NB4 (cell line): ENCODE data around the gene RRP8.
A peak's percentile ranks its signal among the peaks of the same experiment; 100 is the strongest.

ENCODE experiments used
- MAX ChIP-seq: IDR thresholded peaks from 2 replicates; pipeline ENCODE4 v1.6.1; 2011; ENCODE audit warnings: low read depth, low read length
- MYC ChIP-seq: IDR thresholded peaks from 2 replicates; pipeline ENCODE4 v1.6.1; 2011; ENCODE audit warnings: low read depth, low read length
- POLR2A ChIP-seq: IDR thresholded peaks from 2 replicates; pipeline ENCODE4 v1.6.1; 2011; ENCODE audit warnings: mild to moderate bottlenecking; ENCODE audit not compliant: insufficient read length; ENCODE audit errors: extremely low read depth
- TF ChIP-seq, protein P1 (sequence below): IDR thresholded peaks from one replicate; pipeline ENCODE4 v1.5.1; 2012; ENCODE audit warnings: low read depth, low read length

- TF ChIP-seq POLR2A (peak; percentile 30), MAX (peak; percentile 55), MYC (no peak)
- TF ChIP-seq, protein P1, sequence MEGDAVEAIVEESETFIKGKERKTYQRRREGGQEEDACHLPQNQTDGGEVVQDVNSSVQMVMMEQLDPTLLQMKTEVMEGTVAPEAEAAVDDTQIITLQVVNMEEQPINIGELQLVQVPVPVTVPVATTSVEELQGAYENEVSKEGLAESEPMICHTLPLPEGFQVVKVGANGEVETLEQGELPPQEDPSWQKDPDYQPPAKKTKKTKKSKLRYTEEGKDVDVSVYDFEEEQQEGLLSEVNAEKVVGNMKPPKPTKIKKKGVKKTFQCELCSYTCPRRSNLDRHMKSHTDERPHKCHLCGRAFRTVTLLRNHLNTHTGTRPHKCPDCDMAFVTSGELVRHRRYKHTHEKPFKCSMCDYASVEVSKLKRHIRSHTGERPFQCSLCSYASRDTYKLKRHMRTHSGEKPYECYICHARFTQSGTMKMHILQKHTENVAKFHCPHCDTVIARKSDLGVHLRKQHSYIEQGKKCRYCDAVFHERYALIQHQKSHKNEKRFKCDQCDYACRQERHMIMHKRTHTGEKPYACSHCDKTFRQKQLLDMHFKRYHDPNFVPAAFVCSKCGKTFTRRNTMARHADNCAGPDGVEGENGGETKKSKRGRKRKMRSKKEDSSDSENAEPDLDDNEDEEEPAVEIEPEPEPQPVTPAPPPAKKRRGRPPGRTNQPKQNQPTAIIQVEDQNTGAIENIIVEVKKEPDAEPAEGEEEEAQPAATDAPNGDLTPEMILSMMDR, result no peak
These were observed 3.2 kb upstream of the RRP8 start for GRCh38 chr11:6606471-6607189.
